ENCODE data around the gene MAP7D2. TPM values are rescaled to one million over a fixed set of nuclear protein-coding genes. Genes with fewer than 3 reads are reported as not detected.

The MAP7D2 gene
- total RNA-seq, 3 donors from 2014 or later, result 0.48 to 2.2 (median 1.3) TPM

Other genes starting within 250 kb of the MAP7D2 start
- 10 to 100 TPM; 17.9 to 50.4 (median 21.0) TPM for gene SH3KBP1, start 229.3 kb downstream of the MAP7D2 start, total RNA-seq
- 10 to 100 TPM; 10.2 to 18.6 (median 14.7) TPM for gene BCLAF3, start 125.8 kb downstream of the MAP7D2 start, total RNA-seq
- gene EIF1AX, start 24.9 kb upstream of the MAP7D2 start, total RNA-seq, result 10 to 100 TPM; 34.1 to 66.6 (median 52.4) TPM
- gene RPS6KA3, start 150.0 kb upstream of the MAP7D2 start, total RNA-seq, result 10 to 100 TPM; 35.7 to 41.0 (median 37.0) TPM

All from breast epithelium (tissue), 3 donors.